ENCODE measurements around the gene C2orf76.
"Not testable (repeated sequence)": the region's sequence is repeated elsewhere in the genome, so short reads cannot be mapped to it uniquely, and the experiment has no call there.

Gene C2orf76

GRCh38 chr2:119366649-119367471 lies at the start of gene C2orf76, which contains the start of gene DBI:
TSS of gene C2orf76 (minus strand) at chr2:119366834. CDS start at chr2:119339959, 26,875 bp downstream.
TSS of gene DBI (plus strand) at chr2:119366977. CDS start at chr2:119367052, 75 bp downstream.
- DNase-seq (ENCODE audit: low read depth in 1 of 2, low spot score in 1 of 2), result peak; percentile 78 to 88

GRCh38 chr2:119415630-119416029 lies 49.0 kb upstream of the C2orf76 start:
- DNase-seq (ENCODE audit: low read depth in 1 of 2, low spot score in 1 of 2), result no peak

- no peak for DNase-seq (ENCODE audit: low read depth in 1 of 2, low spot score in 1 of 2)
Measured at GRCh38 chr2:119414894-119415293, 48.3 kb upstream of the C2orf76 start.

GRCh38 chr2:119409506-119409905 lies 42.9 kb upstream of the C2orf76 start:
- no peak for DNase-seq (ENCODE audit: low read depth in 1 of 2, low spot score in 1 of 2)

- no peak for DNase-seq (ENCODE audit: low read depth in 1 of 2, low spot score in 1 of 2)
Measured at GRCh38 chr2:119408221-119408619, 41.6 kb upstream of the C2orf76 start.

GRCh38 chr2:119407430-119408220 lies 41.0 kb upstream of the C2orf76 start:
- DNase-seq (ENCODE audit: low read depth in 1 of 2, low spot score in 1 of 2), result peak in 1 of 2 donors; percentile 2

- no peak for DNase-seq (ENCODE audit: low read depth in 1 of 2, low spot score in 1 of 2)
Measured at GRCh38 chr2:119405151-119405550, 38.5 kb upstream of the C2orf76 start.

GRCh38 chr2:119403618-119404017 lies 37.0 kb upstream of the C2orf76 start:
- not testable (repeated sequence) for DNase-seq (ENCODE audit: low read depth in 1 of 2, low spot score in 1 of 2)

- DNase-seq (ENCODE audit: low read depth in 1 of 2, low spot score in 1 of 2), result no peak
Measured at GRCh38 chr2:119402645-119403560, 36.3 kb upstream of the C2orf76 start.

GRCh38 chr2:119402106-119402505 lies 35.5 kb upstream of the C2orf76 start:
- no peak for DNase-seq (ENCODE audit: low read depth in 1 of 2, low spot score in 1 of 2)

GRCh38 chr2:119397196-119397595 lies 30.6 kb upstream of the C2orf76 start:
- DNase-seq (ENCODE audit: low read depth in 1 of 2, low spot score in 1 of 2), result no peak

- DNase-seq (ENCODE audit: low read depth in 1 of 2, low spot score in 1 of 2), result no peak
Measured at GRCh38 chr2:119393971-119394748, 27.5 kb upstream of the C2orf76 start.

GRCh38 chr2:119389615-119390306 lies 23.1 kb upstream of the C2orf76 start:
- DNase-seq (ENCODE audit: low read depth in 1 of 2, low spot score in 1 of 2), result no peak

- no peak for DNase-seq (ENCODE audit: low read depth in 1 of 2, low spot score in 1 of 2)
Measured at GRCh38 chr2:119387381-119388129, 20.9 kb upstream of the C2orf76 start.

GRCh38 chr2:119385466-119385865 lies 18.8 kb upstream of the C2orf76 start:
- no peak for DNase-seq (ENCODE audit: low read depth in 1 of 2, low spot score in 1 of 2)

GRCh38 chr2:119384971-119385370 lies 18.3 kb upstream of the C2orf76 start:
- DNase-seq (ENCODE audit: low read depth in 1 of 2, low spot score in 1 of 2), result no peak

- no peak for DNase-seq (ENCODE audit: low read depth in 1 of 2, low spot score in 1 of 2)
Measured at GRCh38 chr2:119383410-119384140, 16.9 kb upstream of the C2orf76 start.

- no peak for DNase-seq (ENCODE audit: low read depth in 1 of 2, low spot score in 1 of 2)
Measured at GRCh38 chr2:119378566-119378965, 11.9 kb upstream of the C2orf76 start.

Measured in activated CD4-positive, alpha-beta T cell treated with anti-CD3 and anti-CD28 coated beads, Interleukin-2, amount 50 U/mL, for 24 hours (primary cell).